ENCODE data around the gene DIRAS2.

Gene DIRAS2, protein sequence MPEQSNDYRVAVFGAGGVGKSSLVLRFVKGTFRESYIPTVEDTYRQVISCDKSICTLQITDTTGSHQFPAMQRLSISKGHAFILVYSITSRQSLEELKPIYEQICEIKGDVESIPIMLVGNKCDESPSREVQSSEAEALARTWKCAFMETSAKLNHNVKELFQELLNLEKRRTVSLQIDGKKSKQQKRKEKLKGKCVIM

GRCh38 chr9:90642570-90643539 lies at the start of gene DIRAS2:
DIRAS2 (minus strand) TSS chr9:90642824; CDS start chr9:90613827, 28,997 bp downstream.
- POLR2A ChIA-PET: no interaction called here
- CTCF ChIA-PET: interaction anchor here (1.1 kb wide), 1 partner anchor 325 kb away, joined by 3 read pairs; no protein-coding TSS in a partner anchor
- DNase-seq (ENCODE audit: extremely low spot score): peak; percentile 25
- TF ChIP-seq, protein P1, sequence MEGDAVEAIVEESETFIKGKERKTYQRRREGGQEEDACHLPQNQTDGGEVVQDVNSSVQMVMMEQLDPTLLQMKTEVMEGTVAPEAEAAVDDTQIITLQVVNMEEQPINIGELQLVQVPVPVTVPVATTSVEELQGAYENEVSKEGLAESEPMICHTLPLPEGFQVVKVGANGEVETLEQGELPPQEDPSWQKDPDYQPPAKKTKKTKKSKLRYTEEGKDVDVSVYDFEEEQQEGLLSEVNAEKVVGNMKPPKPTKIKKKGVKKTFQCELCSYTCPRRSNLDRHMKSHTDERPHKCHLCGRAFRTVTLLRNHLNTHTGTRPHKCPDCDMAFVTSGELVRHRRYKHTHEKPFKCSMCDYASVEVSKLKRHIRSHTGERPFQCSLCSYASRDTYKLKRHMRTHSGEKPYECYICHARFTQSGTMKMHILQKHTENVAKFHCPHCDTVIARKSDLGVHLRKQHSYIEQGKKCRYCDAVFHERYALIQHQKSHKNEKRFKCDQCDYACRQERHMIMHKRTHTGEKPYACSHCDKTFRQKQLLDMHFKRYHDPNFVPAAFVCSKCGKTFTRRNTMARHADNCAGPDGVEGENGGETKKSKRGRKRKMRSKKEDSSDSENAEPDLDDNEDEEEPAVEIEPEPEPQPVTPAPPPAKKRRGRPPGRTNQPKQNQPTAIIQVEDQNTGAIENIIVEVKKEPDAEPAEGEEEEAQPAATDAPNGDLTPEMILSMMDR (IDR thresholded peaks at IDR 0.05; ENCODE audit: control extremely low read depth, extremely low read depth, low read depth, missing control alignments): peak; percentile 20

DNA sequence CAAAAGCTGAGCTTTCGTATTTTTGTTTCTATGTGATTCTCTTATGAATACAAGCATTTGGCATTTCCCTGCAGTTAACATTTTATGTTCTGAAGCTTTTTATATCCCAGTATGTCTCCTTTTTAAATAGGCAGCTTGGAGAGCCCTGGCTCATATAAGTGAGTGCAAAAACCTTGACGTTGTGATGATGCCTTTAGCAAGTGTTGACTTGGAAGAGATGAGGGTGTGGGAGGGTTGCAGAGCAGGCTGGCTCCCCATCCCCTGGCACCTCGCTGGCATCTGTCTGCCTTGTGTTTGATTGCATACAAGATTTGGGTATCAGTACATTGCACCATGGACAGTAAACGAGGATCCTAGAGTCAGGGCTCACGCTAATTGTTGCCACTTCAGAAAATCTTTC lies 42.1 kb upstream of the DIRAS2 start:
- TF ChIP-seq, protein P1 (IDR thresholded peaks at IDR 0.05; ENCODE audit: control extremely low read depth, extremely low read depth, low read depth, missing control alignments): no peak
- CTCF ChIA-PET: interaction anchor here (1.1 to 3.1 kb wide), 6 partner anchors 12 to 398 kb away, joined by 3 to 8 read pairs (median 4); no protein-coding TSS in a partner anchor
- POLR2A ChIA-PET: no interaction called here
- DNase-seq (ENCODE audit: extremely low spot score): no peak

DNA sequence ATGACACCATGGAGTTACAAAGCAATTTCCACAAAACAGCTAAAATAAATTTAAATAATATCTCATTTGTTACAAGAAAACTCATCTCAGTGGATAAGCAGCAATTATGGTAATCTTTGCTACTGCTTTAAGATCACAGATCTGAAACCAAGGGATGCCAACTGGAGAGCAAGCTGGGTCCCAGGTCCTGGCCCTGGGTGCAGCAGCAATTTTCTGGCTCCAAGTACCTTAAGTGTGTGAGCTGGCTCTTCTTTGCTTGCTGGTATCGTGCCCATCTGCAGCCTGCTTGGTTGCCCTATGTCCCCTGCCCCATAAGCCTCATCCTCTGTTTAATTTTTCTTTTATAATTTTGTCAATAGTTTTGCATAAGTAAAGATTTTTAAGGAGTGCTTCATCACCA lies 41.5 kb upstream of the DIRAS2 start:
- TF ChIP-seq, protein P1 (IDR thresholded peaks at IDR 0.05; ENCODE audit: control extremely low read depth, extremely low read depth, low read depth, missing control alignments): no peak
- DNase-seq (ENCODE audit: extremely low spot score): no peak
- CTCF ChIA-PET: interaction anchor here (1.1 to 3.1 kb wide), 6 partner anchors 9 to 397 kb away, joined by 3 to 8 read pairs (median 4); no protein-coding TSS in a partner anchor
- POLR2A ChIA-PET: no interaction called here

- no peak for DNase-seq (ENCODE audit: extremely low spot score)
- CTCF ChIA-PET: interaction anchor here (1.1 to 1.8 kb wide), 3 partner anchors 12 to 84 kb away, joined by 3 to 5 read pairs (median 3); no protein-coding TSS in a partner anchor
- TF ChIP-seq, protein P1 (IDR thresholded peaks at IDR 0.05; ENCODE audit: control extremely low read depth, extremely low read depth, low read depth, missing control alignments): no peak
- POLR2A ChIA-PET: no interaction called here
These were observed 37.9 kb upstream of the DIRAS2 start for GRCh38 chr9:90680534-90680933.

GRCh38 chr9:90665072-90665471 lies 22.4 kb upstream of the DIRAS2 start:
- POLR2A ChIA-PET: no interaction called here
- TF ChIP-seq, protein P1 (IDR thresholded peaks at IDR 0.05; ENCODE audit: control extremely low read depth, extremely low read depth, low read depth, missing control alignments): no peak
- CTCF ChIA-PET: interaction anchor here (0.7 to 1.1 kb wide), 2 partner anchors 16 to 30 kb away, joined by 3 read pairs; no protein-coding TSS in a partner anchor

GRCh38 chr9:90659650-90660364 lies 17.2 kb upstream of the DIRAS2 start:
- POLR2A ChIA-PET: no interaction called here
- TF ChIP-seq, protein P1 (IDR thresholded peaks at IDR 0.05; ENCODE audit: control extremely low read depth, extremely low read depth, low read depth, missing control alignments): no peak
- no peak for DNase-seq (ENCODE audit: extremely low spot score)
- CTCF ChIA-PET: no interaction called here

More at GRCh38 chr9:90665072-90665471, 22.4 kb upstream of the DIRAS2 start:
- DNase-seq (ENCODE audit: extremely low spot score): no peak

Measured in GM10248 (cell line).